K562 (cell line): Measurements from ENCODE around the gene STRADB. TPM values are rescaled to one million over a fixed set of nuclear protein-coding genes. Genes with fewer than 3 reads are reported as not detected.

Experiments
- ATAC-seq: fragments of 200-7000 bp; cut with Tn5 transposase; 3 replicates; pipeline ENCODE4 v1.9.1; 2020; ENCODE audit warnings: moderate library complexity
- BruUV-seq: library from RNA; stranded (reverse); fragments of 400-500 nt; replicated peaks from 2 replicates; lab custom pipeline; 2021; lab: Mats Ljungman, UMichigan
- CTCF ChIA-PET: fragments of 300-600 bp; formaldehyde crosslinking; extraction: SDS; loops from one replicate; lab custom pipeline; 2021; ENCODE audit warnings: low intra/inter-chr PET ratio; lab: Yijun Ruan, JAX
- POLR2A ChIA-PET: fragments of 300-600, 350-650 bp; sonication (Branson Sonifier 250); formaldehyde crosslinking; extraction: SDS; loops from one replicate; lab custom pipeline; 2021; ENCODE audit warnings: antibody characterized with exemption, inconsistent platforms; lab: Yijun Ruan, JAX
- DNase-seq, 4 experiments: peaks; one replicate each; pipeline versions ENCODE4 v3.0.0 to v3.0.0-alpha.2; 2011 to 2018; ENCODE audit warnings: low spot score in 3 of 4, mixed read lengths in 3 of 4; ENCODE audit errors: extremely low read depth in 1 of 4
- FAIRE-seq: peaks from 2 replicates; lab custom pipeline; 2011; peaks lifted over from hg19 to GRCh38; lab: Jason Lieb, UNC
- H2AFZ ChIP-seq: 2 replicates; pipeline ENCODE4 v1.6.0; 2011; ENCODE audit warnings: low read depth, low read length, control low read depth, inconsistent platforms
- H3K27ac ChIP-seq: fragments of 200-600 bp; 3 replicates; pipeline ENCODE4 v1.8.0; 2011; ENCODE audit warnings: low read depth, mild to moderate bottlenecking, control low read depth, inconsistent platforms, low read length, moderate library complexity, mixed read lengths; ENCODE audit errors: extremely low read depth
- H3K27me3 ChIP-seq, 2 experiments: fragments of 300-600 bp in 1 of 2; 2 replicates in 1 of 2; 3 replicates in 1 of 2; pipeline versions ENCODE4 v1.6.0 to v1.8.0; 2011; ENCODE audit warnings: inconsistent platforms in 2 of 2, low read length in 2 of 2, mild to moderate bottlenecking in 1 of 2, mixed read lengths in 1 of 2, moderate library complexity in 1 of 2; ENCODE audit not compliant: control insufficient read depth in 2 of 2, insufficient read depth in 2 of 2
- H3K36me3 ChIP-seq: fragments of 300-600 bp; 3 replicates; pipeline ENCODE4 v1.8.0; 2011; ENCODE audit warnings: mild to moderate bottlenecking, low read length, inconsistent platforms; ENCODE audit not compliant: control insufficient read depth, insufficient read depth
- H3K4me1 ChIP-seq, 2 experiments: fragments of 200-600 bp in 1 of 2; replicated peaks in 1 of 2; 2 replicates in 1 of 2; 3 replicates in 1 of 2; pipeline versions ENCODE4 v1.5.1 to v1.8.0; 2011; ENCODE audit warnings: inconsistent platforms in 2 of 2, low read length in 2 of 2, mild to moderate bottlenecking in 1 of 2, mixed read lengths in 1 of 2, moderate library complexity in 1 of 2; ENCODE audit not compliant: control insufficient read depth in 2 of 2, insufficient read depth in 2 of 2
- H3K4me2 ChIP-seq: 2 replicates; pipeline ENCODE4 v1.6.1; 2011; ENCODE audit warnings: low read length, control low read depth, inconsistent platforms, mixed read lengths; ENCODE audit not compliant: insufficient read depth
- H3K4me3 ChIP-seq: fragments of 200-600 bp; sonication (generic), shearing (Covaris generic); 2 replicates; pipeline ENCODE4 v1.5.1; 2016; ENCODE audit warnings: control low read depth, inconsistent platforms
- H3K79me2 ChIP-seq: fragments of 200-600 bp; 3 replicates; pipeline ENCODE4 v1.8.0; 2011; ENCODE audit warnings: low read length, inconsistent platforms; ENCODE audit not compliant: control insufficient read depth, insufficient read depth
- H3K9ac ChIP-seq, 2 experiments: 2 replicates each; pipeline versions ENCODE4 v1.6.0 to v1.6.1; 2011; ENCODE audit warnings: low read depth in 2 of 2, low read length in 2 of 2, control low read depth in 1 of 2, inconsistent platforms in 1 of 2, mild to moderate bottlenecking in 1 of 2, mixed read lengths in 1 of 2; ENCODE audit not compliant: insufficient read depth in 1 of 2
- H3K9me1 ChIP-seq: one replicate; pipeline ENCODE4 v1.6.0; 2011; ENCODE audit warnings: inconsistent platforms, mild to moderate bottlenecking, low read length, moderate library complexity; ENCODE audit not compliant: control insufficient read depth, insufficient read depth
- H3K9me3 ChIP-seq: replicated peaks from 2 replicates; pipeline ENCODE4 v1.5.1; 2011; ENCODE audit warnings: low read depth, low read length, inconsistent platforms; ENCODE audit not compliant: control insufficient read depth, insufficient read depth
- H4K20me1 ChIP-seq: replicated peaks from 2 replicates; pipeline ENCODE4 v1.6.1; 2011; ENCODE audit warnings: low read length, inconsistent platforms, mixed read lengths; ENCODE audit not compliant: control insufficient read depth, insufficient read depth
- E2F6 ChIP-seq, 2 experiments: IDR thresholded peaks; 2 replicates each; pipeline ENCODE4 v1.6.1; 2011; ENCODE audit warnings: borderline replicate concordance in 1 of 2, control low read depth in 1 of 2, low read depth in 1 of 2, low read length in 1 of 2, mild to moderate bottlenecking in 1 of 2, mixed read lengths in 1 of 2, moderate library complexity in 1 of 2; ENCODE audit not compliant: insufficient read depth in 1 of 2, insufficient read length in 1 of 2, poor library complexity in 1 of 2, severe bottlenecking in 1 of 2; ENCODE audit errors: extremely low read depth in 1 of 2
- ELK1 ChIP-seq: sonication (generic); formaldehyde crosslinking; IDR thresholded peaks from 2 replicates; pipeline ENCODE4 v1.8.1; 2022; ENCODE audit warnings: missing genetic modification reagents
- HDGF ChIP-seq: fragments of 450-650 bp; IDR thresholded peaks from 2 replicates; pipeline ENCODE4 v1.6.1; 2016
- HSF4 ChIP-seq: fragments of 250-450 bp; sonication (Bioruptor Pico); IDR thresholded peaks from 2 replicates; pipeline ENCODE4 v2.1.2; 2022; ENCODE audit warnings: mild to moderate bottlenecking, moderate library complexity, borderline replicate concordance
- MAX ChIP-seq: sonication (generic); formaldehyde crosslinking; IDR thresholded peaks from 2 replicates; pipeline ENCODE4 v1.9.0; 2022; ENCODE audit warnings: mild to moderate bottlenecking, missing genetic modification reagents
- NR2C1 ChIP-seq, 2 experiments: fragments of 450-650 bp; IDR thresholded peaks; 2 replicates each; pipeline ENCODE4 v1.6.1; 2017; ENCODE audit warnings: mild to moderate bottlenecking in 2 of 2, antibody characterized with exemption in 1 of 2, inconsistent platforms in 1 of 2, missing compliant biosample characterization in 1 of 2, missing genetic modification characterization in 1 of 2
- PTBP1 ChIP-seq: fragments of 200-400 bp; formaldehyde crosslinking; IDR thresholded peaks from 2 replicates; pipeline ENCODE4 v1.6.1; 2017; ENCODE audit warnings: low read depth, low read length
- SP1 ChIP-seq: sonication (generic); formaldehyde crosslinking; IDR thresholded peaks from 2 replicates; pipeline ENCODE4 v1.8.1; 2022; ENCODE audit warnings: mild to moderate bottlenecking, missing genetic modification reagents
- ZNF12 ChIP-seq: sonication (generic); formaldehyde crosslinking; IDR thresholded peaks from 2 replicates; pipeline ENCODE4 v1.4.0; 2020; ENCODE audit warnings: mild to moderate bottlenecking, missing genetic modification reagents
- ZNF124 ChIP-seq: sonication (generic); formaldehyde crosslinking; IDR thresholded peaks from 2 replicates; pipeline ENCODE4 v1.8.1; 2022; ENCODE audit warnings: missing genetic modification reagents
- ZNF217 ChIP-seq: sonication (generic); formaldehyde crosslinking; IDR thresholded peaks from 2 replicates; pipeline ENCODE4 v1.8.0; 2022; ENCODE audit warnings: mild to moderate bottlenecking, missing genetic modification reagents
- ZNF224 ChIP-seq: sonication (generic); formaldehyde crosslinking; IDR thresholded peaks from 2 replicates; pipeline ENCODE4 v1.8.0; 2022; ENCODE audit warnings: mild to moderate bottlenecking, missing genetic modification reagents
- ZNF280B ChIP-seq: fragments of 250-450 bp; sonication (Bioruptor Pico); IDR thresholded peaks from 2 replicates; pipeline ENCODE4 v1.5.1; 2021; ENCODE audit warnings: mild to moderate bottlenecking
- WGBS: fragments of 100-300 bp; shearing (Covaris generic); methylation state at CpG from one replicate; pipeline ENCODE4 v1.1.6; 2016; ENCODE audit warnings: low coverage, mixed read lengths; ENCODE audit not compliant: insufficient coverage; ENCODE audit errors: missing lambda C conversion rate; 5-methylcytosine and 5-hydroxymethylcytosine counted together
- in situ Hi-C: fragments of 300-500 bp; cut with MboI; formaldehyde crosslinking; loops from 4 replicates; pipeline ENCODE4 v1.15.0; 2018; ENCODE audit warnings: inconsistent platforms, mixed read lengths
- intact Hi-C: fragments of 100-400 bp; cut with micrococcal nuclease; formaldehyde crosslinking; loops from 2 replicates; pipeline ENCODE4 v1.14.2; 2022
- polyA plus RNA-seq, 8 experiments: library from polyadenylated mRNA; depleted of rRNA in 4 of 8; stranded (reverse) in 5 of 8; unstranded in 3 of 8; fragments of >200 nt; fragmentation: Nextera tagmentation in 2 of 8; fragmentation: Illumina TruSeq in 1 of 8; extraction: Ambion mirVana in 2 of 8; extraction: Trizol in 1 of 8; gene quantifications; 2 replicates each; pipeline versions ENCODE4 v1.2.1 to v1.2.3, GENCODE V29; 2011 to 2014; ENCODE audit warnings: inconsistent platforms in 1 of 8, missing spikeins in 1 of 8
- total RNA-seq, 7 experiments: library from RNA; depleted of rRNA in 6 of 7; stranded (reverse); fragments of >200 nt in 6 of 7; fragmentation: Illumina TruSeq in 2 of 7; extraction: Trizol in 2 of 7; gene quantifications; 2 replicates each; pipeline versions ENCODE4 v1.2.1 to v1.2.3, GENCODE V29; 2011 to 2021; ENCODE audit warnings: low replicate concordance in 1 of 7
- TF ChIP-seq, protein P1 (sequence below): sonication (generic); formaldehyde crosslinking; IDR thresholded peaks from 2 replicates; pipeline ENCODE4 v1.8.0; 2022; ENCODE audit warnings: missing genetic modification reagents, mild to moderate bottlenecking, moderate library complexity, borderline replicate concordance

The STRADB gene
- total and polyA plus RNA-seq, 9 of the 15 experiments (the other 6 are each of a cell fraction or from before 2014, with no cell fraction given) = 6.9 to 30.6 (median 15.7) TPM

- H4K20me1 ChIP-seq = no peaks in the 10 kb centered on the region
- H3K27me3 ChIP-seq = no peaks in the 10 kb centered on the region
- peak overlapping the region; percentile 61 for H3K4me2 ChIP-seq
- FAIRE-seq (peak; percentile 79), DNase-seq (peak; percentile 19 to 64 (median 32)), ATAC-seq (peak; percentile 93)
- H3K9me3 ChIP-seq = no peaks in the 10 kb centered on the region; the same call in 1 of the 2 replicates
- CTCF ChIA-PET = no interaction called here
- H3K9me1 ChIP-seq = no peaks in the 10 kb centered on the region
- H3K4me3 ChIP-seq = no peak overlapping the region
- intact Hi-C loops = loop anchor here (2.0 kb wide), 1 partner anchor 26 kb away; no protein-coding TSS in a partner anchor
- peak overlapping the region; percentile 20 to 45; a peak in 3 of 4 replicates for H3K9ac ChIP-seq
- H3K27ac ChIP-seq = peak overlapping the region; percentile 69
- POLR2A ChIA-PET = interaction anchor here (0.7 to 1.7 kb wide), 3 partner anchors 19 to 652 kb away, joined by 3 to 4 read pairs (median 4); no protein-coding TSS in a partner anchor
- peak overlapping the region; percentile 11; the same call in 1 of the 2 replicates for H2AFZ ChIP-seq
- H3K36me3 ChIP-seq = peaks cover 7% of the 10 kb centered on the region
- no TSS peak for BruUV-seq
- peaks cover 6 to 22% of the 10 kb centered on the region in 2 experiments for H3K4me1 ChIP-seq
- H3K79me2 ChIP-seq = peaks cover 33% of the 10 kb centered on the region
- in situ Hi-C loops = no loop called here
- 18% methylated on average over 5 of the region's 5 CpGs for WGBS
- no peak for TF ChIP-seq ELK1 (CRISPR knock-in tag)
- TF ChIP-seq HDGF = no peak
- no peak for TF ChIP-seq ZNF12 (CRISPR knock-in tag)
- no peak for TF ChIP-seq SP1
- TF ChIP-seq E2F6 (IDR thresholded peaks at IDR 0.05; ENCODE audit: borderline replicate concordance in 1 of 2, extremely low read depth in 1 of 2, insufficient read depth in 1 of 2, insufficient read length in 1 of 2, low read depth in 1 of 2, low read length in 1 of 2, poor library complexity in 1 of 2, severe bottlenecking in 1 of 2) = peak; percentile 55 to 75
- no peak for TF ChIP-seq MAX (CRISPR knock-in tag)
- no peak for TF ChIP-seq ZNF217
- no peak for TF ChIP-seq PTBP1
- TF ChIP-seq, protein P1, sequence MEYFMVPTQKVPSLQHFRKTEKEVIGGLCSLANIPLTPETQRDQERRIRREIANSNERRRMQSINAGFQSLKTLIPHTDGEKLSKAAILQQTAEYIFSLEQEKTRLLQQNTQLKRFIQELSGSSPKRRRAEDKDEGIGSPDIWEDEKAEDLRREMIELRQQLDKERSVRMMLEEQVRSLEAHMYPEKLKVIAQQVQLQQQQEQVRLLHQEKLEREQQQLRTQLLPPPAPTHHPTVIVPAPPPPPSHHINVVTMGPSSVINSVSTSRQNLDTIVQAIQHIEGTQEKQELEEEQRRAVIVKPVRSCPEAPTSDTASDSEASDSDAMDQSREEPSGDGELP (CRISPR knock-in tag) = peak; percentile 55
- no peak for TF ChIP-seq NR2C1 (IDR thresholded peaks at IDR 0.05)
- no peak for TF ChIP-seq NR2C1 (tag; IDR thresholded peaks at IDR 0.05)
- no peak for TF ChIP-seq ZNF124 (CRISPR knock-in tag)
- TF ChIP-seq HSF4 (CRISPR knock-in tag) = no peak
- no peak for TF ChIP-seq ZNF280B
- no peak for TF ChIP-seq ZNF224 (CRISPR knock-in tag)
Observed at GRCh38 chr2:201432621-201433393, 18.7 kb upstream of the STRADB start.
